ENCODE results near the gene FOLR2. TPM values are rescaled to one million over a fixed set of nuclear protein-coding genes. Genes with fewer than 3 reads are reported as not detected.

FOLR2 gene
- total RNA-seq, 2 donors from 2014 or later = not detected

DNA sequence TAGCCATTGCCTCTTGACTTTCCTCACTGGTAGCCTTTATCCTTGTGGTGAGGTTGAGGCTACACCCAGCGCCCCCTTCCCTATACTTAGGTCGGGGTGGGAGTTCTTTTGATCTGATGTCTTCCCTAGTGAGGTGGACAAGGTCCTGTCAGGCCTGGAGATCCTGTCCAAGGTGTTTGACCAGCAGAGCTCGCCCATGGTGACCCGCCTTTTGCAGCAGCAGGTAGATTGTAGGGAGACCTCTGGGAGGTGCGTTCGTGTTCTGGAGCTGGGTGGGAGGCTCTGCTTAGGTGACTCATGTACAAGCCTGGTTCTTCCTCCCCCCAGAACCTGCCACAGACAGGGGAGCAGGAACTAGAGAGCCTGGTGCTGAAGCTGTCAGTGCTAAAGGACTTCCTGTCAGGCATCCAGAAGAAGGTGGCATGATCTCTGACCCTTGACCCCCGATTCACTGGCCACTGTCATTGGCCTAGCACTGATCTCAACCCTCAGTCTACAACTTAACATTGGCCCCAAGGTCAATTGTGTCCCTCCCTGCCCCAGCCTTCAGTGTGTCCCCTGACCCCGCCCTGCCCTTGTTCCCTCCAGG is 12.8 kb downstream of the FOLR2 start:
- no peak for ATAC-seq
- H3K27me3 Mint-ChIP-seq = no peaks in the 10 kb centered on the region
- H3K4me1 Mint-ChIP-seq (ENCODE audit: low read depth in 2 of 2) = peaks cover 13 to 19% of the 10 kb centered on the region in 2 donors
- no peak overlapping the region for H3K27ac Mint-ChIP-seq
- no peak for DNase-seq (ENCODE audit: low spot score)
- no peak overlapping the region for H3K4me3 Mint-ChIP-seq
- H3K9me3 Mint-ChIP-seq = no peaks in the 10 kb centered on the region
- no peaks in the 10 kb centered on the region for H3K36me3 Mint-ChIP-seq

GRCh38 chr11:72229925-72230763 is 13.6 kb downstream of the FOLR2 start:
- DNase-seq (ENCODE audit: low spot score) = peak; percentile 34
- Mint-ChIP-seq H3K27ac (no peak overlapping the region), H3K4me3 (no peak overlapping the region), H3K4me1 (ENCODE audit: low read depth in 2 of 2) (peaks cover 13 to 23% of the 10 kb centered on the region in 2 donors), H3K9me3 (no peaks in the 10 kb centered on the region), H3K27me3 (no peaks in the 10 kb centered on the region), H3K36me3 (no peaks in the 10 kb centered on the region)
- no peak for ATAC-seq

DNA sequence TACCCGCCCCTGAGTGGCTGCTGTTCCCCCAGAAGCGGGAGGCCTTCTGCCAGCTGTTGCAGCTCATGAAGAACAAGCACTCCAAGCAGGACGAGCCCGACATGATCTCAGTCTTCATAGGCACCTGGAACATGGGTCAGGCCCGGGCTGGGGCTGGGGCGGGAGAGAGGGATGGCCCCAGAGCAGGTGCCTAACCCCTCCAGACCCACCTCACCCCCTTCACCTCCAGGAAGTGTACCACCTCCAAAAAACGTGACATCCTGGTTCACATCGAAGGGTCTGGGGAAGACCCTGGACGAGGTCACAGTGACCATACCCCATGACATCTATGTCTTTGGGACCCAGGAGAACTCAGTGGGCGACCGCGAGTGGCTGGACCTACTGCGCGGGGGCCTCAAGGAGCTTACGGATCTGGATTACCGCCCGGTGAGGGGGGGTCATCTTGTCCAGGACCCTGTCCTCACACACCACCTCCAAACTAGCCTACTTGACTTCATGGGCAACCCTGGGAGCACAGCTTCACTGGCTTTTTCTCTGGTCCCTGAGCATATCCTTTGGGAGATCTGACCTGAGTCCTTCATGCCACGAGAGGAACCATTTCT is 14.3 kb downstream of the FOLR2 start:
- Mint-ChIP-seq H3K4me1 (ENCODE audit: low read depth in 2 of 2) (peaks cover 6 to 17% of the 10 kb centered on the region in 2 donors), H3K9me3 (no peaks in the 10 kb centered on the region), H3K27me3 (no peaks in the 10 kb centered on the region), H3K27ac (no peak overlapping the region), H3K36me3 (no peaks in the 10 kb centered on the region), H3K4me3 (no peak overlapping the region)
- ATAC-seq = no peak
- DNase-seq (ENCODE audit: low spot score) = peak; percentile 59

- Mint-ChIP-seq H3K4me3 (no peak overlapping the region), H3K27ac (no peak overlapping the region), H3K4me1 (ENCODE audit: low read depth in 2 of 2) (peaks cover 6 to 12% of the 10 kb centered on the region in 2 donors), H3K27me3 (no peaks in the 10 kb centered on the region), H3K9me3 (no peaks in the 10 kb centered on the region), H3K36me3 (no peaks in the 10 kb centered on the region)
- no peak for ATAC-seq
- peak; percentile 54 for DNase-seq (ENCODE audit: low spot score)
Measured at GRCh38 chr11:72231396-72232259, 15.0 kb downstream of the FOLR2 start.

- no peaks in the 10 kb centered on the region for H3K27me3 Mint-ChIP-seq
- H3K4me1 Mint-ChIP-seq (ENCODE audit: low read depth in 2 of 2) = peaks cover 6 to 12% of the 10 kb centered on the region in 2 donors
- ATAC-seq (no peak), DNase-seq (ENCODE audit: low spot score) (peak; percentile 22)
- no peaks in the 10 kb centered on the region for H3K9me3 Mint-ChIP-seq
- H3K4me3 Mint-ChIP-seq = no peak overlapping the region
- no peak overlapping the region for H3K27ac Mint-ChIP-seq
- no peaks in the 10 kb centered on the region for H3K36me3 Mint-ChIP-seq
Measured at GRCh38 chr11:72232260-72233055, 15.9 kb downstream of the FOLR2 start.

GRCh38 chr11:72233056-72233772 is 16.6 kb downstream of the FOLR2 start:
- no peaks in the 10 kb centered on the region for H3K36me3 Mint-ChIP-seq
- no peaks in the 10 kb centered on the region for H3K27me3 Mint-ChIP-seq

GRCh38 chr11:72233773-72234513 is 17.3 kb downstream of the FOLR2 start:
- H3K36me3 Mint-ChIP-seq = no peaks in the 10 kb centered on the region
- H3K27me3 Mint-ChIP-seq = no peaks in the 10 kb centered on the region
- ATAC-seq = no peak
- peak; percentile 8 for DNase-seq (ENCODE audit: low spot score)
- H3K27ac Mint-ChIP-seq = peak overlapping the region; percentile 30 to 68
- H3K4me1 Mint-ChIP-seq (ENCODE audit: low read depth in 2 of 2) = peaks cover 5 to 12% of the 10 kb centered on the region in 2 donors
- H3K4me3 Mint-ChIP-seq = no peak overlapping the region
- H3K9me3 Mint-ChIP-seq = no peaks in the 10 kb centered on the region

More at GRCh38 chr11:72233056-72233772, 16.6 kb downstream of the FOLR2 start:
- H3K4me3 Mint-ChIP-seq = no peak overlapping the region
- no peaks in the 10 kb centered on the region for H3K9me3 Mint-ChIP-seq
- H3K4me1 Mint-ChIP-seq (ENCODE audit: low read depth in 2 of 2) = peaks cover 6 to 12% of the 10 kb centered on the region in 2 donors
- ATAC-seq (no peak), DNase-seq (ENCODE audit: low spot score) (peak; percentile 44)
- H3K27ac Mint-ChIP-seq = no peak overlapping the region

- Mint-ChIP-seq H3K4me1 (ENCODE audit: low read depth in 2 of 2) (peaks cover 3 to 11% of the 10 kb centered on the region in 2 donors), H3K4me3 (no peak overlapping the region), H3K36me3 (no peaks in the 10 kb centered on the region), H3K9me3 (no peaks in the 10 kb centered on the region), H3K27me3 (peaks cover 0 to 2% of the 10 kb centered on the region in 2 donors), H3K27ac (peak overlapping the region; percentile 30 to 68)
- peak; percentile 22 for DNase-seq (ENCODE audit: low spot score)
- ATAC-seq = no peak
Measured at GRCh38 chr11:72234514-72234830, 17.9 kb downstream of the FOLR2 start.

DNA sequence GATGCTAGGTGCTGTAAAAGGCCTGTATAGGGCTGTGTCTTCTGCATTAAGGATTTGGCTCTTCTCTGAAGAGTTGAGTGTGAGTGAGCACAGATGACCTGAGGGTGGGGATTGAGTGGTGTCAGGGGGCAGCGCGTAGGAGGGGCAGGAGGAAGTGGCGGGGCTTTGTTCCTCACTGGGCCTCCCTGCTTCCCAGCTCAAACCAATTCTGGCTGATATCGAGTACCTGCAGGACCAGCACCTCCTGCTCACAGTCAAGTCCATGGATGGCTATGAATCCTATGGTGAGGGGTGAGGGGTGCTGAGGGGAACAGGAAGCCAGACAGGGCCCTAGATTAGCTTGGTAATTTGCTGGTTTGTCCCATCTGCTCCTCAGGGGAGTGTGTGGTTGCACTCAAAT is 18.3 kb downstream of the FOLR2 start:
- Mint-ChIP-seq H3K9me3 (no peaks in the 10 kb centered on the region), H3K4me1 (ENCODE audit: low read depth in 2 of 2) (peaks cover 4 to 12% of the 10 kb centered on the region in 2 donors), H3K27ac (peak overlapping the region in 1 of 2 donors; percentile 30), H3K36me3 (no peaks in the 10 kb centered on the region), H3K4me3 (no peak overlapping the region), H3K27me3 (peaks cover 0 to 3% of the 10 kb centered on the region in 2 donors)
- DNase-seq (ENCODE audit: low spot score) (peak; percentile 16), ATAC-seq (no peak)

- no peak overlapping the region for H3K4me3 Mint-ChIP-seq
- no peak overlapping the region for H3K27ac Mint-ChIP-seq
- H3K27me3 Mint-ChIP-seq = peaks cover 5 to 6% of the 10 kb centered on the region in 2 donors
- peaks cover 8 to 16% of the 10 kb centered on the region in 2 donors for H3K4me1 Mint-ChIP-seq (ENCODE audit: low read depth in 2 of 2)
- no peaks in the 10 kb centered on the region for H3K9me3 Mint-ChIP-seq
- H3K36me3 Mint-ChIP-seq = no peaks in the 10 kb centered on the region
- no peak for ATAC-seq
- DNase-seq (ENCODE audit: low spot score) = no peak
Measured at GRCh38 chr11:72235351-72236057, 18.9 kb downstream of the FOLR2 start.

DNA sequence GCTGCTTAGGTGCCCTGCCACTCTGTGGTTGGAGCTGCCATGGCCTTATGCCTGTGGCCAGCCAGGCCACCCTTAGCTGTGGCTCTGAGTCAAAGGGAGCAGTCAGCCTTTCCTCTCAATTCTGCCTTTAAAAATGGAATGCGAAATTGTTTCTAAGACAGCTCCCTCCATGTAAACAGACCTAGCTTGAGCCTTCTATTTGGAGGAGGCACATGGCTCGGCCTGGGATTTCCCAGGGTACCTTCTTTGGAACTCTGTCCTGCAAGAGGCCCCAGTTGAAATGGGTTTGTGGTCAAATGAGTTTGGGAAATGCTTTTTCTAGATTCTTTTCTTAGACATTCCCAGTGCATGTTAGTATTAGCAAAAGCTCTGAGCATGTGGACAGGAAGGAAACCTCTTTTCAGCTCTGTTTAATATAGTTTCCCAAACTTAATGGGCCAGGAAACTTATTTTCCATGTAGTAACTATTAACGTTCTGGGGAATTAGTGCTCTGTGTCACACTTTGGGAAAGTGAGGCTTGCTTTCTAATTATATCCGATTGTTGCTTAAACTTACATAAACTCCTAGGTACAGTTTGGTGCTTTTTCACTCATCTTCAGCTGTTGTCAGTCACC is 19.6 kb downstream of the FOLR2 start:
- Mint-ChIP-seq H3K36me3 (no peaks in the 10 kb centered on the region), H3K27me3 (peaks cover 11 to 12% of the 10 kb centered on the region in 2 donors), H3K27ac (no peak overlapping the region), H3K4me1 (ENCODE audit: low read depth in 2 of 2) (peaks cover 15 to 21% of the 10 kb centered on the region in 2 donors), H3K4me3 (no peak overlapping the region), H3K9me3 (no peaks in the 10 kb centered on the region)
- no peak for ATAC-seq
- DNase-seq (ENCODE audit: low spot score) = no peak
